Adrenal gland (tissue), 12 donors: Measurements from ENCODE around the gene CHID1. TPM values are rescaled to one million over a fixed set of nuclear protein-coding genes. Genes with fewer than 3 reads are reported as not detected.
A peak's percentile ranks its signal among the peaks of the same experiment; 100 is the strongest.

Source experiments
- DNase-seq, 7 donors: peaks; one replicate each; pipeline ENCODE4 v3.0.0-alpha.2; 2019 to 2020
- H3K27ac ChIP-seq, 5 donors: fragments of 200-600 bp; sonication (generic) in 4 of 5; 1 replicate in 3 of 5; 2 replicates in 2 of 5; pipeline versions ENCODE4 v1.5.1 to v1.8.0; 2016 to 2020; ENCODE audit warnings: mild to moderate bottlenecking in 1 of 5
- H3K27me3 ChIP-seq: fragments of 200-600 bp; 2 replicates; pipeline ENCODE4 v1.8.0; 2021
- H3K36me3 ChIP-seq, 2 donors: fragments of 200-600 bp; replicated peaks in 1 of 2; 1 replicate in 1 of 2; 2 replicates in 1 of 2; pipeline versions ENCODE4 v1.5.1 to v1.8.0; 2018 to 2022
- H3K4me1 ChIP-seq, 2 donors: fragments of 200-600 bp; replicated peaks in 1 of 2; 1 replicate in 1 of 2; 2 replicates in 1 of 2; pipeline versions ENCODE4 v1.5.1 to v1.8.0; 2018 to 2021
- H3K4me3 ChIP-seq, 4 donors: fragments of 200-600 bp; sonication (generic) in 3 of 4; one replicate each; pipeline ENCODE4 v1.5.1; 2016 to 2018
- H3K9me3 ChIP-seq, 3 donors: fragments of 200-600 bp; sonication (generic) in 1 of 3; replicated peaks in 1 of 3; 1 replicate in 2 of 3; 2 replicates in 1 of 3; pipeline versions ENCODE4 v1.5.1 to v1.8.0; 2016 to 2021
- POLR2A ChIP-seq, 2 donors: fragments of 450-650 bp; IDR thresholded peaks; one replicate each; pipeline ENCODE4 v1.6.1; 2017; ENCODE audit warnings: antibody characterized with exemption in 2 of 2, mild to moderate bottlenecking in 2 of 2, moderate library complexity in 1 of 2
- WGBS, 4 donors: extraction: QIAGEN DNeasy Blood & Tissue Kit in 2 of 4; methylation state at CpG; one replicate each; pipeline versions ENCODE4 v1.1.5 to v1.1.7; 2013 to 2017; 5-methylcytosine and 5-hydroxymethylcytosine counted together
- intact Hi-C, 2 donors: fragments of 100-400 bp; cut with DNase I; formaldehyde crosslinking; loops; one replicate each; pipeline versions ENCODE4 v1.14.1 to v1.15.0; 2022 to 2023
- polyA plus RNA-seq, 3 donors: library from polyadenylated mRNA; stranded (reverse); fragments of 200-250 nt in 2 of 3; fragments of 350-450 nt in 1 of 3; fragmentation: Illumina TruSeq in 1 of 3; extraction: RNeasy Lipid Tissue Mini Kit (QIAGEN cat#74804) in 1 of 3; gene quantifications; one replicate each; pipeline ENCODE4 v1.2.3, GENCODE V29; 2013 to 2014
- total RNA-seq, 9 donors: library from RNA; depleted of rRNA in 4 of 9; stranded (reverse); fragments of >200 nt in 4 of 9; fragments of 120-200 nt in 1 of 9; fragmentation: NEBNext Ultra II Directional in 1 of 9; extraction: Animal tissue kit (Norgen Biotek cat#: 25700) in 1 of 9; gene quantifications; one replicate each; pipeline versions ENCODE4 v1.1.0 to v1.2.4, GENCODE V29; 2013 to 2023
- TF ChIP-seq, protein P1 (sequence below), 6 experiments: fragments of 450-650 bp in 4 of 6; fragments of 200-600 bp in 2 of 6; sonication (generic) in 1 of 6; IDR thresholded peaks; 1 replicate in 5 of 6; 2 replicates in 1 of 6; pipeline versions ENCODE4 v1.5.1 to v1.8.0; 2016 to 2021; ENCODE audit warnings: antibody characterized with exemption in 6 of 6, mild to moderate bottlenecking in 2 of 6, moderate library complexity in 1 of 6
- donor health status: healthy with polysubstance abuse.
- donor health status: Bipolar disorder and iron deficiency.
- donor health status: DM: yes; HTN: yes; CAD: no.
- donor health status: DM: no; HTN: no; CAD: no.
- donor health status: DM: no; HTN: no; CAD: no.
- donor health status: DM: yes; HTN: yes; CAD: no.

The CHID1 gene
- total and polyA plus RNA-seq, 12 donors: 39.2 to 220 (median 96.6) TPM

DNA sequence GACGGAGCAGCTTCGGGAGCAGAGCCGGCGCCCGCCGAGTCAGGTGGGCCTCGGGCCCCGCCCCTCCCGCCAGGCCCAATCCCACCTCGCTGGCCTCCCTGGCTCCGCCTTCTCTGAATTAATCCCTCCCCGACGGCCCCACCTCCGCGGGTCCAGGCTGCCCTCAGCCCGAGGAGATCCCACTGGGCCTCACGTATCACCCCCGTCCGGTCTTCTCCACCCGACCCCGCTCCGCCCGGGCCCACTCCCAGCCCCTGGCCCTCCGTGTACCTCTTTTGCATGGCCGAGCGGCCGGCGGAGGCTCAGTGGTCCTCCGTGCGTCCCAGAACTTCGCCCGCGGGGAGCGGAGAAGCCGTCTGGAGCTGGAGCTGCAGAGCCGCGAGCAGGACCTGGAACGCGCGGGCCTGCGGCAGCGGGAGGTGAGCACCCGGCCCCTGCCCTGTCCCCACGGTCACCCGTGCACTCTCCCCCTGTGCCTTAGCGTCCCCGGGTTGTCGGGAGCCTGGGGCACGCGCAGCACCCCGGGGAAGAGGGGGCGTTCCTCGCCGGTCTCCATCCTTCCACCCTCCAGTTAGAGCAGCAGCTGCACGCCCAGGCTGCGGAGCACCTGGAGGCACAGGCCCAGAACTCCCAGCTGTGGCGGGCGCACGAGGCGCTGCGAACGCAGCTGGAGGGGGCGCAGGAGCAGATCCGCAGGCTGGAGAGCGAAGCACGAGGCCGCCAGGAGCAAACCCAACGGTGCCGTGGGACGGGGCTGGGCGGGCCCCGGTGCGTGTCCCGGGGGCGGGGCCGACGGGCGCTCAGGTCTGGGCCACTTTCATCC lies 80.1 kb downstream of the CHID1 start:
- peak overlapping the region in 2 of 4 donors; percentile 8 to 54 for H3K4me3 ChIP-seq
- 38 to 44% (median 42%) methylated on average over 15 to 78 of the region's 78 CpGs for whole genome bisulfite sequencing, 4 donors
- DNase-seq: peak in 6 of 7 donors; percentile 61 to 85 (median 68)
- intact Hi-C loops: no loop called here
- no peaks in the 10 kb centered on the region for H3K9me3 ChIP-seq
- no peaks in the 10 kb centered on the region for H3K27me3 ChIP-seq
- TF ChIP-seq, protein P1, sequence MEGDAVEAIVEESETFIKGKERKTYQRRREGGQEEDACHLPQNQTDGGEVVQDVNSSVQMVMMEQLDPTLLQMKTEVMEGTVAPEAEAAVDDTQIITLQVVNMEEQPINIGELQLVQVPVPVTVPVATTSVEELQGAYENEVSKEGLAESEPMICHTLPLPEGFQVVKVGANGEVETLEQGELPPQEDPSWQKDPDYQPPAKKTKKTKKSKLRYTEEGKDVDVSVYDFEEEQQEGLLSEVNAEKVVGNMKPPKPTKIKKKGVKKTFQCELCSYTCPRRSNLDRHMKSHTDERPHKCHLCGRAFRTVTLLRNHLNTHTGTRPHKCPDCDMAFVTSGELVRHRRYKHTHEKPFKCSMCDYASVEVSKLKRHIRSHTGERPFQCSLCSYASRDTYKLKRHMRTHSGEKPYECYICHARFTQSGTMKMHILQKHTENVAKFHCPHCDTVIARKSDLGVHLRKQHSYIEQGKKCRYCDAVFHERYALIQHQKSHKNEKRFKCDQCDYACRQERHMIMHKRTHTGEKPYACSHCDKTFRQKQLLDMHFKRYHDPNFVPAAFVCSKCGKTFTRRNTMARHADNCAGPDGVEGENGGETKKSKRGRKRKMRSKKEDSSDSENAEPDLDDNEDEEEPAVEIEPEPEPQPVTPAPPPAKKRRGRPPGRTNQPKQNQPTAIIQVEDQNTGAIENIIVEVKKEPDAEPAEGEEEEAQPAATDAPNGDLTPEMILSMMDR (IDR thresholded peaks at IDR 0.05): no peak
- no peak for TF ChIP-seq POLR2A (IDR thresholded peaks at IDR 0.05)
- H3K4me1 ChIP-seq: peaks cover 52 to 84% of the 10 kb centered on the region in 2 donors
- no peaks in the 10 kb centered on the region for H3K36me3 ChIP-seq
- H3K27ac ChIP-seq: peak overlapping the region in 2 of 5 donors; percentile 53 to 87

DNA sequence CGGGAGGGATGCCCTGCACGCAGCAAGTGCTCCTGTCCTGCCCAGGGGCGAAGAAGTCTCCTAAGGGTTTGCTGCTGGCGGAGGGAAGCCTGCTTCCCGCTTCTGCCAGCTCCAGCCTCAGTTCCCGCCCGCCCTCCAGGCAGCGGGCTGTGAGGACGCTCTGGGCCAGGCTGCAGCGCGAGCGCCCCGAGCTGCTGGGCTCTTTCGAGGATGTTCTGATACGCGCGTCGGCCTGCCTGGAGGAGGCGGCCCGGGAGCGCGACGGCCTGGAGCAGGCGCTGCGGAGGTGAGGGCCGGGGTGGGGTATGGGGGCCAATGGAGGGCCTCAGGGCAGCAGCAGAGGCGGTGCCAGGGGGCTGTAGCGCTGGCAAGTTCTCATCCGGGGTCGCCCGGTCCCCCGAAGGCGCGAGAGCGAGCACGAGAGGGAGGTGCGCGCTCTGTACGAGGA lies 80.7 kb downstream of the CHID1 start:
- Histone ChIP-seq H3K36me3 (peaks cover 0 to 3% of the 10 kb centered on the region in 2 donors), H3K4me3 (peak overlapping the region in 2 of 4 donors; percentile 8 to 54), H3K27me3 (no peaks in the 10 kb centered on the region), H3K4me1 (peaks cover 48 to 78% of the 10 kb centered on the region in 2 donors), H3K27ac (peak overlapping the region in 1 of 5 donors; percentile 53), H3K9me3 (no peaks in the 10 kb centered on the region)
- intact Hi-C loops: no loop called here
- WGBS, 4 donors: 26 to 55% (median 36%) methylated on average over 16 to 39 of the region's 39 CpGs; no CpG with 5 or more reads in 1 of the 4 donors
- no peak for TF ChIP-seq POLR2A (IDR thresholded peaks at IDR 0.05)
- TF ChIP-seq, protein P1 (IDR thresholded peaks at IDR 0.05): no peak
- no peak for DNase-seq

DNA sequence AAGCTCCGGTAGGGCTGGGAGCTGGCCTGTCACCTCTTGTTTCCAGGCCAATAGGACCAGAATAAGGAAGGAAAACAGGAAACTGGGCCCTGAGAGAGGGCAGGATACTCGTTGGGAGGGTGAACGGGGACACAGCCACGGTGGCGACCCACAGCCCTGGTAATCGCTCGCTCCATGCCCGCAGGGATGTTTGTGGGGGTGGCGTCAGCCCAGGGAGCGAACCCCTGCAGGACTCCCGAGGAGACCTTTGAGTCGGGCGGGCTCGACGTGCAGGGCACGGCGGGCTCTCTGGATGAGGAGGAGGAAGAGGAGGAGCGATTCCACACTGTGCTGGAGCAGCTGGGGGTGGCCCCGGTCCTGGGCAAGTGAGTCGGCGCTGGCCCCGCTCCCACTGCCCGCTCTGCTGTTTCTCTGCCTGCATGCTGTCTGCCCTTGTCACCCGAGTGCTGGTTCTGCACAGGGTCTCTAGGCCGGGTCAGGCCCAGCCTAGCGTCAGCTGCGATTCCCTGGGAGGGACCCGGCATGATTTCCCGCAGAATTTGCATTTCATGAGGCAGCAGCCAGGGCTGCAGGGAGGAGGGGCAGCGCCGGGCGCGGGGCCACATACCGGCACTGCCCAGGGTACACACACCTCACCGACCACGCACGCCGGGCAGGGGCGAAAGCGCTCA lies 81.3 kb downstream of the CHID1 start:
- Histone ChIP-seq H3K27ac (peak overlapping the region in 3 of 5 donors; percentile 32 to 53 (median 35)), H3K4me1 (peaks cover 42 to 73% of the 10 kb centered on the region in 2 donors), H3K36me3 (peaks cover 0 to 9% of the 10 kb centered on the region in 2 donors), H3K9me3 (no peaks in the 10 kb centered on the region), H3K27me3 (no peaks in the 10 kb centered on the region), H3K4me3 (peak overlapping the region in 2 of 4 donors; percentile 8 to 54)
- 36 to 53% (median 41%) methylated on average over 8 to 40 of the region's 40 CpGs for WGBS, 4 donors
- intact Hi-C loops: no loop called here
- peak in 1 of 7 donors; percentile 47 for DNase-seq
- TF ChIP-seq, protein P1 (IDR thresholded peaks at IDR 0.05): no peak
- no peak for TF ChIP-seq POLR2A (IDR thresholded peaks at IDR 0.05)

DNA sequence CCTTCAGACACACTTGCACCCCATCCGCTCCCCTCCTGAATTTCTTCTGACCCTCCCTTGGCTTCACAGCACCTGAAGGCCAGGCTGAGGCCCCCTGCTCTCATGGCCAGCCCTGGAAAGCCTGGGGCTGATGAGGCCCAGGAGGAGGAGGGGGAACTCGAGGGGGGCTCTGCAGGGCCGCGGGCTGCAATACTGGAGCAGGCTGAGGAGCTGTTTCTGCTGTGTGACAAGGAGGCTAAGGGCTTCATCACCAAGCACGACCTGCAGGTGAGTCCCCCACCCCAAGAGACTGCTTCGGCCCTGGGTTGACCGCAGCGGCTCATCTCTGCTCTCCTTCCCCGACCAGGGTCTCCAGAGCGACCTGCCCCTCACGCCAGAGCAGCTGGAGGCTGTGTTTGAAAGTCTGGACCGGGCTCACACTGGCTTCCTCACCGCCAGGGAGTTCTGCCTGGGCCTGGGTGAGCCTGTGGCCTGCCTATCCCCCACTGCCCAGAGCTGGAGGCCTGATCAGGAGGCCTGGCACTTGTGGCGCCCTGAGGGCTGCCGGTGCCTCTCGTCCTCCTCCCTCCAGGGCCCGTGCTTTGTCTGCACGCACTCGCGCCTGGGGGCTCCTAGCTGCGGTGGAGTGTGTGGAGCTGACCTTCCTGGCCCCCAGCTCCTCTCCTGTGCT lies 82.0 kb downstream of the CHID1 start:
- H3K9me3 ChIP-seq: no peaks in the 10 kb centered on the region
- 58 to 76% (median 64%) methylated on average over 2 to 21 of the region's 21 CpGs for WGBS, 4 donors
- peak overlapping the region in 2 of 5 donors; percentile 6 to 35 for H3K27ac ChIP-seq
- no peak overlapping the region for H3K4me3 ChIP-seq
- H3K36me3 ChIP-seq: peaks cover 0 to 16% of the 10 kb centered on the region in 2 donors
- peaks cover 36 to 66% of the 10 kb centered on the region in 2 donors for H3K4me1 ChIP-seq
- intact Hi-C loops: no loop called here
- TF ChIP-seq, protein P1 (IDR thresholded peaks at IDR 0.05): no peak
- TF ChIP-seq POLR2A (IDR thresholded peaks at IDR 0.05): peak in 1 of 2 donors; percentile 9
- no peaks in the 10 kb centered on the region for H3K27me3 ChIP-seq
- peak in 1 of 7 donors; percentile 62 for DNase-seq
